ENCODE results near the gene ABCA13.
A peak's percentile ranks its signal among the peaks of the same experiment; 100 is the strongest.
"Not testable (repeated sequence)": the region's sequence is repeated elsewhere in the genome, so short reads cannot be mapped to it uniquely, and the experiment has no call there.

The ABCA13 gene, protein sequence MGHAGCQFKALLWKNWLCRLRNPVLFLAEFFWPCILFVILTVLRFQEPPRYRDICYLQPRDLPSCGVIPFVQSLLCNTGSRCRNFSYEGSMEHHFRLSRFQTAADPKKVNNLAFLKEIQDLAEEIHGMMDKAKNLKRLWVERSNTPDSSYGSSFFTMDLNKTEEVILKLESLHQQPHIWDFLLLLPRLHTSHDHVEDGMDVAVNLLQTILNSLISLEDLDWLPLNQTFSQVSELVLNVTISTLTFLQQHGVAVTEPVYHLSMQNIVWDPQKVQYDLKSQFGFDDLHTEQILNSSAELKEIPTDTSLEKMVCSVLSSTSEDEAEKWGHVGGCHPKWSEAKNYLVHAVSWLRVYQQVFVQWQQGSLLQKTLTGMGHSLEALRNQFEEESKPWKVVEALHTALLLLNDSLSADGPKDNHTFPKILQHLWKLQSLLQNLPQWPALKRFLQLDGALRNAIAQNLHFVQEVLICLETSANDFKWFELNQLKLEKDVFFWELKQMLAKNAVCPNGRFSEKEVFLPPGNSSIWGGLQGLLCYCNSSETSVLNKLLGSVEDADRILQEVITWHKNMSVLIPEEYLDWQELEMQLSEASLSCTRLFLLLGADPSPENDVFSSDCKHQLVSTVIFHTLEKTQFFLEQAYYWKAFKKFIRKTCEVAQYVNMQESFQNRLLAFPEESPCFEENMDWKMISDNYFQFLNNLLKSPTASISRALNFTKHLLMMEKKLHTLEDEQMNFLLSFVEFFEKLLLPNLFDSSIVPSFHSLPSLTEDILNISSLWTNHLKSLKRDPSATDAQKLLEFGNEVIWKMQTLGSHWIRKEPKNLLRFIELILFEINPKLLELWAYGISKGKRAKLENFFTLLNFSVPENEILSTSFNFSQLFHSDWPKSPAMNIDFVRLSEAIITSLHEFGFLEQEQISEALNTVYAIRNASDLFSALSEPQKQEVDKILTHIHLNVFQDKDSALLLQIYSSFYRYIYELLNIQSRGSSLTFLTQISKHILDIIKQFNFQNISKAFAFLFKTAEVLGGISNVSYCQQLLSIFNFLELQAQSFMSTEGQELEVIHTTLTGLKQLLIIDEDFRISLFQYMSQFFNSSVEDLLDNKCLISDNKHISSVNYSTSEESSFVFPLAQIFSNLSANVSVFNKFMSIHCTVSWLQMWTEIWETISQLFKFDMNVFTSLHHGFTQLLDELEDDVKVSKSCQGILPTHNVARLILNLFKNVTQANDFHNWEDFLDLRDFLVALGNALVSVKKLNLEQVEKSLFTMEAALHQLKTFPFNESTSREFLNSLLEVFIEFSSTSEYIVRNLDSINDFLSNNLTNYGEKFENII (N-terminal part only)

GRCh38 chr7:48171202-48171601 lies at the start of gene ABCA13:
ABCA13 (plus strand) TSS chr7:48171458; CDS start chr7:48171484, 26 bp downstream.
- no peak for DNase-seq

DNA sequence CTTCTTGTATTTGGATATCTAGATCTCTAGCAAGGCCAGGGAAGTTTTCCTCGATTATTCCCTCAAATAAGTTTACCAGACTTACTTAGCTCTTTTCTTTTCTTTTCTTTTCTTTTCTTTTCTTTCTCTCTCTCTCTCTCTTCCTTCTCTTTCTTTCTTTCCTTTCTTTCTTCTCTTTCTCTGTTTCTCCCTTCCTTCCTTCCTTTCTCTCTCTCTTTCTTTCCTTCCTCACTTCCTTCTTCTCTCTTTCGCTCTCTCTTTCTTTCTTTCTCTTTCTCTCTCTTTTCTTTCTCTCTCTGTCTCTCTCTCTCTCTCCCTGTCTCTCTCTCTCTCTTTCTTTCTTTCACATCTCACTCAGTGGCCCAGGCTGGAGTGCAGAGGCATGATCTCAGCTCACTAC lies 45.2 kb upstream of the ABCA13 start:
- DNase-seq: no peak

GRCh38 chr7:48130658-48131108 lies 40.6 kb upstream of the ABCA13 start:
- DNase-seq: no peak

- no peak for DNase-seq
Observed at GRCh38 chr7:48132792-48133191, 38.5 kb upstream of the ABCA13 start.

GRCh38 chr7:48139459-48139858 lies 31.8 kb upstream of the ABCA13 start:
- DNase-seq: no peak

GRCh38 chr7:48140001-48140681 lies 31.1 kb upstream of the ABCA13 start:
- no peak for DNase-seq

DNA sequence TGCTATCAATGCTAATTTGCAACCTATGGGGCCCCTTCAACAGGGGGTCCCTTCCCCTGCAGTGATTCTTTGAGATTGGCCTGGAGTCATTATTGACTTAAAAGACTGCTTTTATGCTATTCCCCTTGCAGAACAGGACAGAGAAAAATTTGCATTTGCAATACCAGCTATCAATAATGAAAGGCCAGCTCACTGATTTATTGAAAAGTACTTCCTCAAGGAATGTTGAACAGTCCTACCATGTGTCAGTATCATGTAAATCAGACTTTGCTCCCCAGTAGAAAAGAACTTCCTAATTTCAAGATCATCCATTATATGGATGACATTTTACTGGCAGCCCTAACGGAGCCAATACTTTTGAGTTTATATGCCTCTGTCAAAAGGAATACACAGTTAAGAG lies 29.7 kb upstream of the ABCA13 start:
- no peak for DNase-seq

- DNase-seq: no peak
Observed at GRCh38 chr7:48144291-48144768, 26.9 kb upstream of the ABCA13 start.

- no peak for DNase-seq
Observed at GRCh38 chr7:48147078-48147591, 24.1 kb upstream of the ABCA13 start.

GRCh38 chr7:48147690-48148089 lies 23.6 kb upstream of the ABCA13 start:
- DNase-seq: not testable (repeated sequence)

DNA sequence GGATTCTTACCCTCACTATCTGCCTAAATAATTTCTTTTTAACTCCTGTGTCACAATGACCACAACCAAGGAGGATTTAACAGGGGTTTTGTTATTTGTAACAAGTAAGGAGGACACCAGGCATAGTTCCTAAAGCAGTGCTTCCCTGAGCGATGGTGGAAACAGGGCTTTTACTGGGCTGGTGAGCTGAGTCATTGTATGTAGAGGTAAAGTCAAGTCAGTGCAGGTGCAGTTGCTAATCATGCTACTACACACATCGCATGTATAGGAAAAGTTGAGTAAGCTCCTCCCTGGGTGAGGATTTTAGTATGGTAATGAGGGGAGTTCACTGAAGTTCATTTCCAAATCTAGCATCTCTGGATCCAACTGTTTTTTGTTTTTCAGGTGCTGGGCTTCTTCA lies 22.9 kb upstream of the ABCA13 start:
- no peak for DNase-seq

DNA sequence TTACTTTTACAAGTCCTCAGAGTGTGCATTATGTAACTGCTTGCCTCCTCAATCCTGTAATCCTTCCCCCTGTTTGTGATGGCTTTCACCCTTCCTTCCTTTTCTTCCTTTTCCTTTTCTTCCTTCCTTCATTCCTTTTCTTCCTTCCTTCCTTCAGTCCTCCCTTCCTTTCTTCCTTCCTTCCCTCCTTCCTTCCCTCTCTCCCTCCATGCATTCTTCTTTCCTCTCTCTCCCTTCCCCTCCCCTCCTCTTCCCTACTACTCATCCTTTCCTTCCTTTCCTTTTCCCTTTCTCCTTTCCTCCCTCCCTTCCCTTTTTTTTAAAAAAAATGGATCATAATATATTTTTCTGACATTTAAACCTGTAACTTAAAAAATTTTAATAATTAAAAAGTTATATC lies 22.2 kb upstream of the ABCA13 start:
- no peak for DNase-seq

DNA sequence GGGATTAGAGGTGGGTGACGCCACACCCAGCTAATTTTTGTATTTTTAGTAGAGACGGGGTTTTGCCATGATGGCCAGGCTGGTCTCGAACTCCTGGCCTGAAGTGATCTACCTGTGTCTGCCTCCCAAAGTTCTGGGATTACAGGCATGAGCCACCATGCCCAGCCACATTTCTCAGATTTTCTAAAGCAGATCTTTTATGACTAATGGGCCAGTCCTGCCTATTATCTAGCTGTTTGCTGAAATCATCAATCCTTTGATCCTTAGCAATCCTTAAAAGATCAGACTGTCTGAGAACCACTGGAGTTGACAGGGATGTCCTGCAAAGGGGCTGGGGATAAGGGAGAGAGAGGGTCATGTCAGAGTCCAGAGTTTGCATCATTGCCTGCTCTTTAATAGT lies 21.2 kb upstream of the ABCA13 start:
- no peak for DNase-seq

DNA sequence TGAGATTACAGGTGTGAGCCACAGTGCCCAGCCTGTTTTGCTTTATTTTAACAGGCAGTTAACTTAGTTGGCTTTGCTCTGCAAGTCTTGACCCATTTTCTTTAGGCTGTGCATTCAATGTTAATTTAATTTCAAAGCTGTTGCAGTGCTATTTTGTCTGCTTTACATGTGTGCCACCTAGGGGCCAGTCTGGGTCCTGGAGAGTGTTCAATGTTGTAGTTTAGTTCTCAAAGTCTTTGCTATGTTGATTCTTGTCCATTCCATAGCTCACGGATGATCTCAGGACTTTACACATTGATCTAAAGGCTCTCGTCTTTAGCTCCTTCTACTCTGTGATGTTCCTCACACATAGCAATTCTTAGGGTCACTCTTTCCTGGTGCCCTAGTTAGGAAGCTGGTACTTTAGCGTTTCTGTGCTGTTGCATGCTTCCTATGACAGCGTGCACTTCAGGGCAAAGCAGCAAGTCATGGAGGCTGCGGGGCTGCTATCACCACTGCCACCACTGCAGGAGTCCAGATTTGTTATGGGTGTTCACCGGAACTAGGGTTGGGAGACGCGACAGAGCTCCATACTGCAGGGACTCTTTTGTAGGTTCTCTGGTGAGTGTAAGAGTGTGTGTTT lies 16.4 kb upstream of the ABCA13 start:
- peak; percentile 60 for DNase-seq

DNA sequence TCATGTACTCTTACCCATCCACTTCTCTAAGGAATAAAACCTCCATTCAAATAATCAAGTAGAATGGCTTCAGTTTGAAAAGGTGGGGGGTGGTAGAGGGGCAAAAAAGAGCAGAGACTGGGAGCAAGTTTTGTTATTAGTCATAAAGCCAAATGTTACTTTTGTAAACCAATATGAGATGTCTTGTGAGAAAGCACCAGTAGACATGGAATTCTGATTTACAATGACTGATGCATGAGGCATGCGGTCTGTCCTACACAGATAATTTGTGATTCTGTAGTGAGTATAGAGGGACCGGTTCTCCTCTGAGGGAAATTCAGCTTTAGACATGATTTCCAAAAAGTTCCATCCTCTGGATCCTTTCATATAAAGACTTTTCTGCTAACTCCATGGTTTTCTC lies 12.9 kb upstream of the ABCA13 start:
- no peak for DNase-seq

- DNase-seq: no peak
Observed at GRCh38 chr7:48161407-48162125, 9.7 kb upstream of the ABCA13 start.

GRCh38 chr7:48165157-48165556 lies 6.1 kb upstream of the ABCA13 start:
- no peak for DNase-seq

DNA sequence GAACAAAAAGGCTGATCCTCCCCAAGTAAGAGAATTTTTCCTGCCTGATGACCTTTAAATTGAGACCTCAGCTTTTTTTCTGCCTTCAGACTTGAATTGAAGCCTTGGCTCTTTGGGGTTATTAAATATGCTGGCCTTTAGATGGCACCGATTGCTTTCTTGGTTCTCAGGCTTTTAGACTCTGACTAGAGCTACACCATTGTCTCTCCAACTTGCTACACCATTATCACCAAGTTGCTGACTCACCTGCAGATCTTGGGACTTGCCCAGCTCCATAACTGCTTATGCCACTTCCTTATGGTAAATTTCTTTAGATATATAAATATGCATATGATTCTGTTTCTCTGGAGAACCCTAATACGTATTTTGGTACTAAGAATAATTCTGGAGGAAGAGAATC lies 3.1 kb upstream of the ABCA13 start:
- no peak for DNase-seq

DNA sequence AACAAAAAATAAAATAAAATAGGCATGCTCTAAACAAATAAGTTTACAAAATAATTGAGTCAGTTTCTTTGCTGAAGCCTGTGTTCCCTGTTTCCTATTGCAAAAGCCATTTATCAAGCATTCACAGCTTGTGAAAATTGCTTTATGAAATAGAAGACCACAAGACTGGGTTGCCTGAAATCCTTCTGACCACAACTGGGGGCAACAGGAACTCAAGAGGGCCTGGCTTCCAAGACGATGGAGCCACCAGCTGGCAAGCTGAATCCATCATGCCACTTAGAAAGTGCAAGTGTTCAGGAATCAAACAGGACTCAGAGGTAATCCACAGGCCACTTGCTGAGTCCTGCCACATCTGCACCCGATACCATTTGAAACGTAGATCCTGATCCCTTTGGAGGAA lies 752 bp upstream of the ABCA13 start:
- DNase-seq: no peak

DNA sequence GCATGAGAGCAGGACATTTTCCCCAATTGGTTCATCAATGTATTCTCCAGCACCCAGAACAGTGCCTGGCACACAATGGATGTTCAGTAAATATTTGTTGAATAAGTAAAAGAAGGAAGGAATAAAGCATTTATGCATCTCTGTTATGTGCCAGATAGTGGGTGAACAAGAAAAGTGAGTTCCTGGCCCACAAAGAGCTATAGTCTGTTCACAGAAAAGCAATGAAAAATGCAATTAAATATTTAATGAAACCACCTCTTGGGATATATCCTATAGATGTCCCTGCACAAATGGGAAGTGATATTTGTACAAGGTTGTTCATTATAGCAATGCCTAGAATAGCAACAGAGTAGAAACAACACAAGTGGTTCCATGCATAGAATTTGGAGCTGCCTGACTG lies 2.1 kb downstream of the ABCA13 start:
- DNase-seq: no peak

Data from islet precursor cell (in vitro differentiated cells).